HL-60/S4 treated with retinoic acid at 250 ng/mL for 4 days and 3 days (cell line): ENCODE data around the gene PELI2.

ENCODE experiments used
- in situ Hi-C: fragments of 300-500 bp; cut with MboI; formaldehyde crosslinking; loops from 2 replicates; pipeline ENCODE4 v1.7.0; 2022; ENCODE audit warnings: low sequenced_read_pairs

Gene PELI2

DNA sequence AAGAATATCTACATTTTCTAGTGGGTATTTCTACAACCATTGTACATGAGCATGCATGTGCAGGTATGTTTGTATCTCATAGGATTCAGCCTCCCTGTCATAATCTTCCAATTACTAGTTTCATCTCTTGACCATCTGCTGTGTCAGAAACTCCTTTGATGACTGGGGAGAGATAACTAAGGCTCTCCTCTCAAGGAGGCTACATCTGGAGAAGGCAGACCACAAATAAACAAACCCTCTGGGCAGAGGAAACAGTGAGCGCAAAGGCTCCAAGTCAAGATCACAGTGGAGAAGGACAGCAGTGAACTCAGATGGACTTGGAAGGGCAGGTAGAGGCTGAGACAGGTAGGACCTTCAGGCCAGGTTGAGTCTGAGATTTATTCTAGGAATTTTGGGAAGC, 166.4 kb downstream of the PELI2 start:
- in situ Hi-C loops, result no loop called here

DNA sequence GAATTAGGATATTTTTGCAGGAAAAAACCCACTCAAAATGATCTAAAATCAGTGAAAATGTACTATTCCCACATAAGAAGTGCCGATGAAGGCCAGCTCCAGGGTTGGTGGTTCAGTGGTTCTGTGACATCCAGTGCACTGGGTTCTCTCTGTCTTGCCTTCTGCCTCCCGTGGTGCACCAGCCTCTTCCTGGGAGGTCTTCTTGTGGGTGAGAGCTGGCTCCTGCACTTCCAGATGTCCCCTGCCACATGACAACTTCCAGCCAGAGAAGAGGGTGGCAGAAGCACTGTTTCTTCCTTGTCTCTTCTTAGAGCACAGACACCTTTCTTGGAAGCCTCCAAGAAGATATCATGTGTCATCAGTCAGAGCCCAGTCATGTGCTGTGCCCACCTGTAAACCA, 170.9 kb downstream of the PELI2 start:
- in situ Hi-C loops, result no loop called here

DNA sequence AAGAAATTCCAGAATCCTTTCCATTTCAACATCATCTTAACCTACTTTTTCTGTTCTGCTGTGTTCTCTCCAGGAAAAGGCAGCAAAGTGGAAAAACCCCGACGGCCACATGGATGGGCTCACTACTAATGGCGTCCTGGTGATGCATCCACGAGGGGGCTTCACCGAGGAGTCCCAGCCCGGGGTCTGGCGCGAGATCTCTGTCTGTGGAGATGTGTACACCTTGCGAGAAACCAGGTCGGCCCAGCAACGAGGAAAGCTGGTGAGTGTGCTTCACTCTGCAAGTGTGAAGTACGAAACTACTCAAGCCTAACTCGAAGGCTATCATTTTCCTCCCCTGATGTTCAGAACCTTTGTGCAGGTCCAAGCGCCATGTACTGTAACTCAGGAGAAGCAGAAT, 172.0 kb downstream of the PELI2 start:
- in situ Hi-C loops, result no loop called here

DNA sequence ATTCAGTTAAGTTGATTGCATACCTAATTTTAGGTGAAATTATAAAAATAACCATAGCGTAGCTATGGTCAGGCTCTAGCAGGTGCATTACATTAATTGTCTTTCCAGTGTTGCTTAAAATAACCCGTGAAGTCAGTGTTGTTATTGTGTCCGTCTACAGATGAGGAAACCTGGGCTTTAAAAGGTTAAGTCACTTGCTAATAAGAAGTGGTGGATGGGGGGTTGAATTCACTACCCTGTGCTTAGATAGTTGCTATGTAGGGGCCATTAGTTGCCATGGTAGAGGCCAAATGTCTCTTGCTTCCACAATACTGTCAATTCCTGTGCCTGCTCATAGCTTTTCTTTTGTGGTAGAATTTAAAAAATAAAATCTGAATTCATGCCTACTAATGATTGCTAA, 174.8 kb downstream of the PELI2 start:
- in situ Hi-C loops, result no loop called here

DNA sequence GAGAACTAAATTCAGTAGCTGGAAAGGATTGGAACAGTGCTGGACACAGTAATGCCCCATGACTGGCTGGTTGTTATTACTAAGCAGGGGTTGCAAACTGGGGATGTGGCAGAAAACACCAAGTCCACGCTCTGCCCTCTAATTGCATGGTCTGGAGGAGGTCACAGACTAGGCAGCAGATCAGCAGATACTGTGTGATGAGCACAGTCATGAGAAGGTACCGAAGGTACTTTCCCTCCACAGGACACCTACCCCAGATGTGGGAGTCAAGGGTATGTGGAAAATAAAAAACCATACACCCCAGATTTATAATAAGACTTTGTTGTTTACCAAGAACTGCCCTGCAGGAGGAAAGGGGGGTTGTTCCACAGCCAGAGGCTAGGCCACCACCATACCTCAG, 175.3 kb downstream of the PELI2 start:
- in situ Hi-C loops, result no loop called here

DNA sequence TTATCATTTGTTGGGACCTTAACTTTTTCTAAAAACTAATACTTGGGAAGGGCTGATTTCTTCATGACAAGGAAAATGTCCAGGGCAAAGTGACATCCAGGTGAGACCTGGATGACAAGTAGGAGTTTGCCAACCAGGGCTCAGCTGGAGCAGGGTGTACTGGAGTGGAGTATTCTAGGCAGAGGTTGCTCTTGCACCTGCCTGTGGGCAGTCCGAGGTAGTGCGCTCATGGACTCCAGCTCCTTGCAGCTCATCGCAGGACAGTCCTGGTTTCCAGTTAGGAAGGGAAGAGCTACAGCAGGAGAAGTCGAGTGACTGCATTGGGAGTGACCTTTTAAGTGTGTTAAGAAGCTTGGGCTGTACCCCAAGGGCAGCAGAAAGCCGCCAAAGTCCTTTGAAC, 175.9 kb downstream of the PELI2 start:
- in situ Hi-C loops, result no loop called here

DNA sequence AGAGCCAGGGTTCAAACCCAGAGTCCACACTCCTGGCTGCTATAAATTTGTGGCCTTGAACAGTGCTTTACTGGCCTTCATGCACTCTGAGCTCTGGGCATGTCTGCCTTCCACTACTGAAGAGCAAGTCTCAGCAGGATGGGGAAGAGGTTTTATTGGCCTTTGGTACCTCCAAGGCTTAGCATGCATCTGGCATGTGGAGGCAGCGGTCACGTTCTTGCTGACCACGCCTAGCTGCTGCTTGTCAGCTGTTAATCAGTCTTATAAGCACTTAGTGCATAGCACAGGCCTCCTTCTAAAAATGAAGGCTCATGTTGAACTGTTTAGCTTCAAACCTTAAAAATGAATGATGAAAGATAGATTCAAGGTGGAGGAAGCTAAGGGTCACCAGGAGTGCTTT, 177.5 kb downstream of the PELI2 start:
- in situ Hi-C loops, result no loop called here

DNA sequence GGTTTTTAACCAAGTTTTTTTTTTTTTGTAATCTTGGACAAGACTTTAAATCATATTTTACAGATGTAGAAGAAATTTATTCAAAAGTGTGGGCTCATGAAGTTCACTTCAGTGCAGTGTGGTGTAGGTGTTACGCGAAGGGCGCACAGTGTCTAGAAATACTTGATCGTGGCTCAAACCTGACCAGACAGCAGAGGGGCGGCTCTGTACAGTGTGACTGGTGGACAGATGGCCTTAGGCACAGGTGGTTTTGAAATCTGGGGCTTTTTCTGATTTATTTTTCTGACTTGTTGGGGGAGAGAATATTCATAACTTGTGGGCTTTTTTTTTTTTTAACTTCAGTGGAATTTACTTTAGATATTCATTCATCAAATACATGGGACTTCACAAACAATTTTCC, 179.2 kb downstream of the PELI2 start:
- in situ Hi-C loops, result no loop called here

DNA sequence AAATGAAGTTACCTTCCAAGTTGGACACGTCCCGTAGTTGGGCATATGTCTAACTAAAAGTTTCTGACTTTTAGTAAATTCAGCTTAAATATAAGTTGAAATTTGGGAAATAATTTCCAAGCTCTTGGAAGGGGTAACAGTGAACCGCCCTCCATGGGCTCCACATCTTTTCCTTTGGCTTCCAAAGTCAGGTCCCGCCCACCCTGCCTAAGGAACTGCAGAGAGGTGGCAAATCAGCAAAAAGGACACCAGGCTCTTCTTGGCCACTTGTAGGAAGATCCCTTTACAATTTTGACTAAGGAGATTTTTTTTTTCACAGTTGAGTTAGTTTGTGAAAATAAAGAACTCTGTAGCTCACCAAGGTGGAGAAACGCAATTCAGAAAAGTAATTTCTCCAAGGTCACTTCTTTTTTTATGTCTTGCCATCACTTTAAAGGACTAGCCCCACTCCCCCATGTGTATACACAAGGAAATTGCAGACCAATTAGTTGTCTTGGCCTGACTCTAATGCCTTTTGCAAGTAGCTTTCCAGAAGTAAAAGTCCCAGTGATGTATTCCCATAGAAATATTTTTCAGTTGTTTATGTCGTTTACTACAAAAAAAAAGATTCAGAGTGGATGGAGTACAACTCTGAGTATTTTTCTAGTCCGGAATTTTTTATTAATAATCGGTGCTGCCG, 181.2 kb downstream of the PELI2 start:
- in situ Hi-C loops, result no loop called here

DNA sequence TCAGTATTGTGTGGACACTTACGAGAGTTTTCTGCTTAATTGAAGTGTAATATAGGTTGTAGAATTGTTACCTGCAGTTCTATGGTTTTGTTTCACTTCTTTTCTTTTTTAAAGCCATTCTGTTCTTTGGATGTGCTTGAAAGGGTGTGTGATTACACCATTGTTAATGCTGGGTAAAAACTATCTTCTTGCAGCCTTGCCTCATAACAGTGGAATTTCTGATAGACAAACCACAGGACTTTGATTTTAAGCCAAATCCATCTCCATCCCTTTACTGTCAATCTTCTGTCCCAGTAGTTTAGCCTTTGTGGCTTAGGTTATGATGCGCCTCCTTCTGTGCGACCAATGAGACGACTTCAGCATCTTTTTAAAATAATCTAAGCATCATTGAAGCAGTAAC, 182.3 kb downstream of the PELI2 start:
- in situ Hi-C loops, result no loop called here

DNA sequence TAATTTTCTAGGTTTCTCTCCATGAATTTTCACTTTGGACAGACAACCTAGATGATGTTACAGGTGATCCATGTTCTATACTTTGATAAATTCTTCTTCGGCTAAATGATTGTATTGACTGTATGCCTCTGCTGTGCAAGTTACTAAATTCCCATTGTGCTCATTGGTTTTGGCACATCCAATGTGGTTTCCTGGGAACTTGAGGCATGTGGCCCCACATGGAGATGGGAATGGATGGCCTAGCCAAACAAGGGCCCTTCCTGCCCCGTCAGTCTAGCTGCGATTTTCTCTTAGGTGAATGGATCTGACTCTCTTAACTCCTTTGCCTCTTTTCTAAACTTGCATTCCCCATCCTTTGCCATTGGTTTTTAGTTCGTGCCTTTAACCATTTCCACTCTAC, 186.2 kb downstream of the PELI2 start:
- in situ Hi-C loops, result no loop called here

DNA sequence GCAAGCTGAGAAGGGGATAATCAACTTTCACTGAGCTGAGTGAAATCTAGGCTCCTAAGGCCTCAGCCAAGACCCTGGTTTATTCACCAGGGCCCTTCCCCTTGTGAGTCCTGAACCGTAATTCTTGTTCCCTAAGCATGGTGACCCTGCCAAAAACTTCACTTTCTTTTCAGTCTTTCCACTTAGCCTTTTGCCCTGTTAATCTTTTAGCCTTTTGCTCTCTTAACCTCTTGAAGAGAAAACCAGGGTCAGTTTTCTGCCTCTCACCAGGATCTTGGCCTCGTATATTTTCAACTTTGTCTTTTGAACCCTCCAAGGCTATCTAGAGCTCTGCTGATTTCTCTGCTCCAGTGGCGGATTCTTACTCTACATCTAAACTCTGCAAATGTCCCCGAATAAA, 191.0 kb downstream of the PELI2 start:
- in situ Hi-C loops, result no loop called here

DNA sequence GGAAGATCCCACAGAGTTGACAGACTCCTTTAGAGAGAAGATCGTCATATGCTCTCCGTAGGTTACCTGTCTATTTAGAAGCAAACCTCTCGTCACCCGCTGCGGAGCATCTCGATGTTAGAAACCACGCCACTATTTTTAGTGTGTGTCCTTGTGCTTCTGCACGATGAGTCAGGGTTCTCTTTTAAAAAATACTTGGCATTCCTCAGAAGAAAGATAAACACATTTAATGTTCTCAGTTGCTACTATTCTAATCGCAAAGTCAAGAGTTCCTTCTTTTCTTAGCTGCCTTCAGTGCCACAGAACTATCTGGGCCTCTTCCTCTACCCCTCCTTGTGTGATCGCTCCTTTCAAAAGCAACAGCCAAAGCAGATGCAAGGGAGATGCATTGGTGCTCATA, 192.4 kb downstream of the PELI2 start:
- in situ Hi-C loops, result no loop called here

DNA sequence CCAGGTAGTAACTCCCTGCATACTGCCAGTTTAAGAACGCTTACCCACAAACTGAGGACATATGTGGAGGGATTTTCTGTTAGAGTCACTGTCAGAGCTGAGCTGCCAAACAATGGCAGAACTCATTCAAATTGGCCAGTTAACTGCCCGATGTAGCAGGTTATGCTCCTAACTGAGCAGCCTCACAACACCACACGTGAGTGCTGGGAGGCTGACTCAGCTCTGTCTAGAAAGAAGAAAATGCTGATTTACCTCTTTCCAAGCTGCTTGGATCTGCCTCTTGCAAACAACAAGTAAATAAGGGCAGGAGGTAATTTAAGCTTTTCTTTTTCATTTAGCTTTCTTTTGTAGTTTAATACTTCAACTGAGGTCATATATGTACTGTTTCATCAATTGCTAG, 195.6 kb downstream of the PELI2 start:
- in situ Hi-C loops, result no loop called here

DNA sequence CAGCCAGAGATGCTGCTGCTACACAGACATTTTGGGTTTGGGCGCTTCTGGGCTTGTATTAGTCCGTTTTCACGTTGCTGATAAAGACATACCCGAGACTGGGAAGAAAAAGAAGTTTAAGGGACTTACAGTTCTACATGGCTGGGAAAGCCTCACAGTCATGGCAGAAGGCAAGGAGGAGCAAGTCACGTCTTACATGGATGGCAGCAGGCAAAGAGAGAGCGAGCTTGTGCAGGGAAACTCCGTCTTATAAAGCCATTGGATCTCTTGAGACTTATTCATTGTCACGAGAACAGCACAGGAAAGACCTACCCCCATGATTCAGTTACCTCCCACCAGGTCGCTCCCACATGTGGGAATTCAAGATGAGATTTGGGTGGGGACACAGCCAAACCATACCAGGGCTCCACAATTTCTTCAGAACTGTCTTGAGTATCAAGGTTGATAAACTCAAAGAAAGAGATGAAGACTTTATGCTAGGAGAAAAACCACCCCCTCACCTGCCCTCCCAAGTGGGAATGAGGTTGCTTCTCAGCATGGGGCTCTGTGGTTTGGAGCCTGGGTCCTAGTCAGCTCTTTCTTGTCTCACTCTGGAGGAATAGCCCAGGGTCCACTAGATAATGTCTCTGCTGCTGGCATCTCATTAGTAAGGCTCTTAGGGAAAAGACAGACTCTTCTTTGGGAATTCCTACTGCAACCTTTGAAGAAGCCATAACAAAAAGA, 200.3 kb downstream of the PELI2 start:
- in situ Hi-C loops, result no loop called here

DNA sequence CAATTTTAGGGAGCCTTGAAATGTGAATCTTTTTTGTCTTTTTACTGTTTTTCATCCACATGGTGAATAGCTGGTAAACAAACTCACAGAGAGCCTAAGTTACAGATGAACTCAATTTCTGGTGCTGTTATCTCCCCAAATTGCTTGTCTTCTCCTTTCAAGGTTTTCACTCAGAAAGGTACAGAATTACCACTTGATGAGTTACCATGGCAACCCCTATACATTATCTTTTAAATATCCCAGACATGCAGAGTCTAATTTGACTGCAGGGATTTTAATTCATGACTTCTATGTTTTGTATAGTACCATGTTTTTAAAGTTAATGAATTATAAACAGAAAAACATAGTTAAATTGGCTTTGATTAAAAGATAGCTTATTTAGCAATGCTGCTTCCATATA, 203.7 kb downstream of the PELI2 start:
- in situ Hi-C loops, result no loop called here

DNA sequence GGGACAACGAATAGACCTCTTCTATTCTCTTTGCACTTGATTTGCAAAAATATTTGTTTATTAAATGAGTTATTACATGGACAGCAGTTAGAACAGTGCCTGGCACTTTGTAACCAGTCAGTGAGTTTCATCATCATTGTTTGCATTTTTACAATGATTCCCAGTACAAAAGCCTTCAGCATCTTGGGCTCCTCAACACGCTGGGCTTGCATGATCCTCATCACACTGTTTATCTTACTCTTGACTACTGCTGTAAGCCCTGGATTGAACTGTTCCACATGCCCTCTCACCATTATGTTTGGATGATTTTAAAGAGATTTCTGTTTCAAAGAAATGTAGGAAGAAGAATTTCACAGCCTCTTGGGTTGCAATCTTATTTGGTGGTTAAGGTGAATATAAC, 204.3 kb downstream of the PELI2 start:
- in situ Hi-C loops, result no loop called here

DNA sequence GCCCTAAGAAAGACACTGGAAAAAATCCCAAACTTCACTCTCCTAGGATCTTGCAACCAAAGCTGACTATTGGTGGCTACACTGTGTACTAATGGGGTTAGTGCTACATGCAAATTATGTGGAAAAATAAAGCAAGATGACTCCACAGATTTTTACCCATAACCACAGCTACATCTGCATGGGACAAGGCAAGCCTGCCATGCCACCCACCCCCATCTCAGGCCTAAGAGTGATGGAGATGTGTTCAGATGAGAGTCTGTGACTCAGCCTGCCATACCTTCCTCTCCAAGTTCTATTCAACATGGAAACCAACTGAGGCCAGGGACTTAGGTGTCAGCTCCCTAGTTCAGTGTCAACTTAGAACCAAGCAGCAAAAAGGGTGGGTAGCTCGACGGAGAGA, 206.2 kb downstream of the PELI2 start:
- in situ Hi-C loops, result no loop called here

DNA sequence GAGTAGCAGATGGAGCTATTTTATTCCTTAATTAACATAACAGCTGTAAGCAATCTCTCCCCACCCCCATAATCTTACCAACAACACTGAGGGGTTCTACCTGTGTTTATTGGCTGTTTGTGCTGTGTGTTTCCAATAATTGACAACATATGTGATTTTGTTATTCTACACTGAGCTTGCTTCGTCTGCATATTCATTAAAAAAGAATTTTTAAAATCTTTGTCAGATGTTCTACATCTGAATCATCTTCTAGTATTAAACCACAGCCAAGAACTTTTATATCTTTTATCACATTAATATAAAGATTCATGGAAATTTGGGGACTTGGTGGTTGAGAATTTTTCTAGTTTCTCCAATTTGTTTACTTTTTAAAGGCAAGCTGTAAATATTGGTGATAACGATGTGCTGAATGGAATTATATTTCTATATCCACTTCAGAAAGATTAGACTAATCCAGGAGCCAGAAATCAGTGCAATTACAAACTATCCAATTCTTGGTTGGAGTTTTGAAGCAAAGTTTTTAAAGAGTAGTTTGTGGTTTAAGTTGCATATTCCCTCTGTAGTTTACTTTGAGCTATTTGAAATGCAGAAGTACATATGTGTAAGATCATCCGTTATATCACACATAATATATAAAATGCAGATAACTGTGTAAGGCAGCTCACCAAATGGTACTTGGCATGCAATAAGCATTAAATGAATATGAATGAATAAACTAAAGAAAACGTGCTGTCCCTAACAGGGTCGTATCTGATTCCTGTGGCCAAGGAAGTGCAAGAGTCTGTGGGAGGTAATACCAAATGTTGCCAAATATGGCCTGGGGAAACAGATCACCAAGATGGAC, 206.9 kb downstream of the PELI2 start:
- in situ Hi-C loops, result no loop called here

DNA sequence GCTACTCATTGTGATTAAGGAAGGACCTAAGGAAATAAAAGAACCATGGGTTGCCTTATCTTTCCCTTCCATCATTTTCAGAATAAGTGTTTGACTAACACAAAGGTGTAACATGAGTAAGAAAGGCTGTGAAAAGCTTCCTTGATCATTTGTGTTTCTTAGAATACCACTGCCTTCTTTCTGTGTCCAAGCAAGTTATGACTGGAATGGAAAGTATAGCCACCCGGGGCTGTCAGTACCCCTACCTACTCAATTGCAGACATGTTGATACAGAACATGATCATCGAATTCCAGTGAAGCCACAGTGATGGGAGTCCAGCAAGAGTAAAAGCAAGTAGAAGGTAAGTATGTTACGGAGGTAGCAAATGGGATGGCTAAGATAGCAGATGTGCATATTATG, 209.8 kb downstream of the PELI2 start:
- in situ Hi-C loops, result no loop called here

DNA sequence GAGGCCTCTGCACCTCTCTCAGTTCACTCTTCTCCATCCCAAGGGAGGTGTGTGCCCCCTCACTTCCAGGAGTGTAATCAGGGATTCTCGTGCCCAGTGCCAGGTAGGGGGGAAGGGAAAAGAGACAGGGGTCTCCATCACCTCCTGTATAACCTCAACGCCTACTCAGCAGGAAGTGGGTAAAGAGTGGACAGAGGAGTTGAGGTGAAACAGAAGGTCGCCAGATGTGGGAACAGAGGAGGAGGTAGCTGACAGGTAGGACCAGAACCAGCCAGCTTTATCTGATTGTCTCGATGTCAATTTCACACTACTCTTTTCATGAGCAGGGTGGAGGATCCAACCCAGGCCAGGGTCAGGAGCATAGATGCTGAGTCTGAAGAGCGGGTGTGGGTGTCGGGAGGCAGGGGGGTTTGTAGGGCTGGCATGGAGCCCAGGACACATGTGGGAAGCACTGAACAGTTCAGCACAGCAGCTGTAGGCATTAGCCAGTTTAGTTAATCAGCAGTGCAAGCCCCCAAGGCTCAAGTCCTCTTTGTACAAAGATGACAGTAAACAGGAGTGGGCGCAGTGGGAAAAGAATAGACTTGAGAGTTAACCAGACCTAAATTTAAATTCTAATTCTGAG, 213.5 kb downstream of the PELI2 start:
- in situ Hi-C loops, result no loop called here
